Medulla oblongata (tissue), 1 donor: ENCODE data around the gene MT3.
A peak's percentile ranks its signal among the peaks of the same experiment; 100 is the strongest.
"Not testable (repeated sequence)": the region's sequence is repeated elsewhere in the genome, so short reads cannot be mapped to it uniquely, and the experiment has no call there.

ENCODE experiments used
- DNase-seq: peaks from one replicate; pipeline ENCODE4 v3.0.0-alpha.2; 2015; ENCODE audit errors: extremely low spot score

Gene MT3

GRCh38 chr16:56610017-56610608, 20.8 kb downstream of the MT3 start:
- peak; percentile 75 for DNase-seq

GRCh38 chr16:56610609-56611111, 21.3 kb downstream of the MT3 start:
- no peak for DNase-seq

- peak; percentile 82 for DNase-seq
Observed at GRCh38 chr16:56611281-56611833, 22.0 kb downstream of the MT3 start.

GRCh38 chr16:56613706-56614105, 24.4 kb downstream of the MT3 start:
- DNase-seq: no peak

- no peak for DNase-seq
Observed at GRCh38 chr16:56614549-56614991, 25.2 kb downstream of the MT3 start.

- no peak for DNase-seq
Observed at GRCh38 chr16:56615353-56615752, 26.0 kb downstream of the MT3 start.

- no peak for DNase-seq
Observed at GRCh38 chr16:56616608-56617211, 27.4 kb downstream of the MT3 start.

GRCh38 chr16:56617212-56618085, 28.1 kb downstream of the MT3 start:
- DNase-seq: peak; percentile 55

GRCh38 chr16:56618138-56618537, 28.8 kb downstream of the MT3 start:
- DNase-seq: no peak

- DNase-seq: no peak
Observed at GRCh38 chr16:56620339-56620897, 31.1 kb downstream of the MT3 start.

- not testable (repeated sequence) for DNase-seq
Observed at GRCh38 chr16:56621665-56622445, 32.5 kb downstream of the MT3 start.

GRCh38 chr16:56623184-56623583, 33.9 kb downstream of the MT3 start:
- not testable (repeated sequence) for DNase-seq

GRCh38 chr16:56623637-56624036, 34.3 kb downstream of the MT3 start:
- no peak for DNase-seq

GRCh38 chr16:56625140-56625942, 36.0 kb downstream of the MT3 start, which contains the start of gene MT1E:
TSS of gene MT1E (plus strand) at chr16:56625781. CDS start at chr16:56625852, 71 bp downstream.
- DNase-seq: peak; percentile 68

GRCh38 chr16:56625943-56626654, 36.8 kb downstream of the MT3 start:
- DNase-seq: peak; percentile 42

- no peak for DNase-seq
Observed at GRCh38 chr16:56626685-56627084, 37.4 kb downstream of the MT3 start.

- no peak for DNase-seq
Observed at GRCh38 chr16:56628486-56629350, 39.4 kb downstream of the MT3 start.

- no peak for DNase-seq
Observed at GRCh38 chr16:56629531-56629930, 40.2 kb downstream of the MT3 start.
